ENCODE measurements around the gene NBAS.
"Not testable (repeated sequence)": the region's sequence is repeated elsewhere in the genome, so short reads cannot be mapped to it uniquely, and the experiment has no call there.

The NBAS gene

GRCh38 chr2:15210542-15210941 lies 350.6 kb downstream of the NBAS start:
- not testable (repeated sequence) for DNase-seq (ENCODE audit: low spot score)

- no peak for DNase-seq (ENCODE audit: low spot score)
These were observed 354.7 kb downstream of the NBAS start for GRCh38 chr2:15206419-15206818.

GRCh38 chr2:15205562-15205961 lies 355.6 kb downstream of the NBAS start:
- no peak for DNase-seq (ENCODE audit: low spot score)

GRCh38 chr2:15201009-15201408 lies 360.1 kb downstream of the NBAS start:
- DNase-seq (ENCODE audit: low spot score) = no peak

GRCh38 chr2:15200581-15200980 lies 360.6 kb downstream of the NBAS start:
- no peak for DNase-seq (ENCODE audit: low spot score)

- DNase-seq (ENCODE audit: low spot score) = no peak
These were observed 363.1 kb downstream of the NBAS start for GRCh38 chr2:15198051-15198450.

- no peak for DNase-seq (ENCODE audit: low spot score)
These were observed 365.3 kb downstream of the NBAS start for GRCh38 chr2:15195813-15196212.

GRCh38 chr2:15191789-15192188 lies 369.3 kb downstream of the NBAS start:
- no peak for DNase-seq (ENCODE audit: low spot score)

GRCh38 chr2:15189216-15189615 lies 371.9 kb downstream of the NBAS start:
- DNase-seq (ENCODE audit: low spot score) = no peak

- no peak for DNase-seq (ENCODE audit: low spot score)
These were observed 373.4 kb downstream of the NBAS start for GRCh38 chr2:15187702-15188101.

GRCh38 chr2:15186118-15186517 lies 375.0 kb downstream of the NBAS start:
- DNase-seq (ENCODE audit: low spot score) = no peak

GRCh38 chr2:15184491-15184890 lies 376.6 kb downstream of the NBAS start:
- no peak for DNase-seq (ENCODE audit: low spot score)

- DNase-seq (ENCODE audit: low spot score) = no peak
These were observed 378.9 kb downstream of the NBAS start for GRCh38 chr2:15182275-15182674.

GRCh38 chr2:15181092-15181745 lies 379.9 kb downstream of the NBAS start:
- no peak for DNase-seq (ENCODE audit: low spot score)

GRCh38 chr2:15180379-15180778 lies 380.8 kb downstream of the NBAS start:
- no peak for DNase-seq (ENCODE audit: low spot score)

GRCh38 chr2:15178946-15179345 lies 382.2 kb downstream of the NBAS start:
- DNase-seq (ENCODE audit: low spot score) = peak; percentile 17

- DNase-seq (ENCODE audit: low spot score) = peak; percentile 69
These were observed 384.0 kb downstream of the NBAS start for GRCh38 chr2:15177103-15177502.

GRCh38 chr2:15176604-15177003 lies 384.5 kb downstream of the NBAS start:
- DNase-seq (ENCODE audit: low spot score) = no peak

GRCh38 chr2:15174567-15174966 lies 386.6 kb downstream of the NBAS start:
- no peak for DNase-seq (ENCODE audit: low spot score)

- no peak for DNase-seq (ENCODE audit: low spot score)
These were observed 387.6 kb downstream of the NBAS start for GRCh38 chr2:15173501-15173900.

GRCh38 chr2:15172825-15173224 lies 388.3 kb downstream of the NBAS start:
- DNase-seq (ENCODE audit: low spot score) = no peak

GRCh38 chr2:15170070-15170775 lies 390.9 kb downstream of the NBAS start:
- DNase-seq (ENCODE audit: low spot score) = no peak

GRCh38 chr2:15169326-15170069 lies 391.6 kb downstream of the NBAS start:
- no peak for DNase-seq (ENCODE audit: low spot score)
